PC-9 (cell line): ENCODE measurements around the gene NGEF.

Experiments used
- CTCF ChIP-seq: fragments of 200-600 bp; sonication (generic); conservative IDR thresholded peaks from 2 replicates; pipeline ENCODE4 v1.6.1; 2017; ENCODE audit warnings: mixed run types, antibody characterized with exemption, mild to moderate bottlenecking, moderate library complexity
- EZH2 ChIP-seq: fragments of 200-600 bp; sonication (generic); IDR thresholded peaks from 2 replicates; pipeline ENCODE4 v1.8.0; 2017; ENCODE audit warnings: antibody characterized with exemption, low read depth

- TF ChIP-seq CTCF (no peak), EZH2 (no peak)
Observed at GRCh38 chr2:233041722-233042323, 28.8 kb upstream of the NGEF start.
